DMS114 treated with DMSO at 0.1 percent for 48 hours (cell line): ENCODE measurements around the gene SGF29.
"Not testable (repeated sequence)": the region's sequence is repeated elsewhere in the genome, so short reads cannot be mapped to it uniquely, and the experiment has no call there.

ENCODE experiments used
- DNase-seq: peaks from one replicate; lab custom pipeline; 2025; ENCODE audit not compliant: unreplicated experiment; lab: John Stamatoyannopoulos, UW

SGF29 gene

GRCh38 chr16:28592979-28593553 lies 39.3 kb downstream of the SGF29 start:
- DNase-seq: no peak

GRCh38 chr16:28595451-28595850 lies 41.7 kb downstream of the SGF29 start:
- not testable (repeated sequence) for DNase-seq

- no peak for DNase-seq
These were observed 42.5 kb downstream of the SGF29 start for GRCh38 chr16:28596115-28596630.

- no peak for DNase-seq
These were observed 43.3 kb downstream of the SGF29 start, which contains the start of gene SULT1A2 for GRCh38 chr16:28596840-28597691. Gene SULT1A2, minus strand, starts transcription at chr16:28597050. Its CDS starts 1,120 bp downstream, at chr16:28595930.

- DNase-seq: no peak
These were observed 44.1 kb downstream of the SGF29 start for GRCh38 chr16:28597692-28598261.

- not testable (repeated sequence) for DNase-seq
These were observed 45.9 kb downstream of the SGF29 start for GRCh38 chr16:28599377-28600285.

GRCh38 chr16:28600965-28601364 lies 47.2 kb downstream of the SGF29 start:
- not testable (repeated sequence) for DNase-seq

- not testable (repeated sequence) for DNase-seq
These were observed 47.9 kb downstream of the SGF29 start for GRCh38 chr16:28601589-28601988.

GRCh38 chr16:28602062-28602461 lies 48.3 kb downstream of the SGF29 start:
- DNase-seq: not testable (repeated sequence)

- DNase-seq: no peak
These were observed 48.8 kb downstream of the SGF29 start for GRCh38 chr16:28602529-28602928.

GRCh38 chr16:28603381-28604185 lies 49.9 kb downstream of the SGF29 start:
- DNase-seq: no peak

- DNase-seq: no peak
These were observed 50.5 kb downstream of the SGF29 start for GRCh38 chr16:28604186-28604565.

- DNase-seq: no peak
These were observed 52.8 kb downstream of the SGF29 start for GRCh38 chr16:28606291-28607115.

GRCh38 chr16:28607116-28607623 lies 53.5 kb downstream of the SGF29 start:
- no peak for DNase-seq

GRCh38 chr16:28607681-28608495 lies 54.2 kb downstream of the SGF29 start:
- not testable (repeated sequence) for DNase-seq

- not testable (repeated sequence) for DNase-seq
These were observed 54.7 kb downstream of the SGF29 start for GRCh38 chr16:28608496-28608808.

- not testable (repeated sequence) for DNase-seq
These were observed 55.3 kb downstream of the SGF29 start for GRCh38 chr16:28608867-28609596.
